HUES48 (cell line): ENCODE results near the gene SLC27A2.
"Not testable (repeated sequence)": the region's sequence is repeated elsewhere in the genome, so short reads cannot be mapped to it uniquely, and the experiment has no call there.

ENCODE experiments used
- H3K27ac ChIP-seq: one replicate; pipeline ENCODE4 v1.7.0; 2013; ENCODE audit warnings: low read depth, low read length, inconsistent platforms
- H3K27me3 ChIP-seq: 2 replicates; pipeline ENCODE4 v1.6.1; 2013; ENCODE audit warnings: mild to moderate bottlenecking, low read length; ENCODE audit not compliant: control insufficient read depth, insufficient read depth
- H3K36me3 ChIP-seq: 2 replicates; pipeline ENCODE4 v1.6.1; 2013; ENCODE audit warnings: low read length; ENCODE audit not compliant: control insufficient read depth, insufficient read depth
- H3K4me1 ChIP-seq: 2 replicates; pipeline ENCODE4 v1.6.1; 2013; ENCODE audit warnings: mild to moderate bottlenecking, low read length; ENCODE audit not compliant: control insufficient read depth, insufficient read depth
- H3K4me3 ChIP-seq: 2 replicates; pipeline ENCODE4 v1.5.1; 2013; ENCODE audit warnings: mild to moderate bottlenecking, low read depth, low read length
- H3K9ac ChIP-seq: 2 replicates; pipeline ENCODE4 v1.6.1; 2013; ENCODE audit warnings: mild to moderate bottlenecking, low read depth, low read length, moderate library complexity
- H3K9me3 ChIP-seq: 2 replicates; pipeline ENCODE4 v1.6.1; 2013; ENCODE audit warnings: low read length; ENCODE audit not compliant: control insufficient read depth, insufficient read depth

SLC27A2 gene

DNA sequence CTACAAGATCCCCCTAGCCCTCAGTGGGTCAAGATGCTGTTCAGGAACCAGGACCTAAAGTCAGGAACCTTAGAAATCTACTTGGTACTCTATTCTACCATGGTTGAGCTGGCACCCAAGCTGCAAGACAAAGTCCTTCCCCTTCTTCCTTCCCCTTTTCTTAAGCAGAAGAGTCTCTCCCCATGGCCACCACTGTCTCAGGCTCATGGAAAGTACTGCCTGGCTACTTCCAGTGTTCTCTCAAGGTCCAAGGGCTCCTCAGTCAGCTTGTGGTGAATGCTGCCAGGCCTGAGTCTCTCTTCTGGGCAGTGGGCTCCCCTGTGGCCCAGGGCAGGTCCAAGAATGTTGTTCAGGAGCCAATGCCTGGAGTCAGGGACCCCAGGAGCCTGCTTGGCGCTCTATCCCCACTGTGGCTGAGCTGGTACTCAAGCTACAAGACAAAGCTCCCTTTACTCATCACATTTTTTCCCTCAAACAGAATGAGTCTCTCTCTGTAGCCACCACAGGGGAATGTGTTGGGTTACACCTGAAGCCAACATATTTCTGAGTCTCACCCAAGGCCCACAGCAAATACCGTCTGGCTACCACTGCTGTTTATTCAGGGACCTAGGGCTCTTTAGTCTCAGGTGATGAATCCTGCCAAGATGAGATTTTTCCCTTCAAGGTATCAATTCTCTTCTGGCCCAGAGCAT lies 18.1 kb upstream of the SLC27A2 start:
- no peaks in the 10 kb centered on the region for H3K36me3 ChIP-seq
- H3K4me3 ChIP-seq, result no peak overlapping the region
- no peaks in the 10 kb centered on the region for H3K27me3 ChIP-seq
- H3K9me3 ChIP-seq, result no peaks in the 10 kb centered on the region
- H3K4me1 ChIP-seq, result no peaks in the 10 kb centered on the region
- no peak overlapping the region for H3K9ac ChIP-seq
- no peak overlapping the region for H3K27ac ChIP-seq

DNA sequence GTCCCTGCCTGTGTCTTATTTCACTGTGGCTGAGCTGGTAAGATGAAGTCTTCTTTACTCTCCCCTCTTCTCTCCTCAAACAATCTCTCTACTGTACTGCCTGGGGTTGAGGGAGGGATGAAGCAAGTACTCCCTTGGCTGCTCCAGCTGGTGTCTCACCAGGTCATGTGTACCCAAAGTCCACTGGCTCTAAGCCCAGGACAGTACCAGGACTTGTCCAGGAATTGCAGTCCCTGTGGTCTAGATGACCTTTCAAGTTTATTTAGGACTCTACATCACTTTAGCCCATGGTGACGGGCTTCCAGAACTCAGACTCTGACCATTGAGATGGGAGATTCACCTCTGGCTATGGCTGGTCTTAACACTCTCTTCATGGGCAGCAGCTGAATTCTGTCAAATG lies 17.5 kb upstream of the SLC27A2 start:
- H3K4me3 ChIP-seq, result no peak overlapping the region
- no peaks in the 10 kb centered on the region for H3K9me3 ChIP-seq
- no peak overlapping the region for H3K9ac ChIP-seq
- H3K27me3 ChIP-seq, result no peaks in the 10 kb centered on the region
- H3K4me1 ChIP-seq, result no peaks in the 10 kb centered on the region
- no peaks in the 10 kb centered on the region for H3K36me3 ChIP-seq
- no peak overlapping the region for H3K27ac ChIP-seq

DNA sequence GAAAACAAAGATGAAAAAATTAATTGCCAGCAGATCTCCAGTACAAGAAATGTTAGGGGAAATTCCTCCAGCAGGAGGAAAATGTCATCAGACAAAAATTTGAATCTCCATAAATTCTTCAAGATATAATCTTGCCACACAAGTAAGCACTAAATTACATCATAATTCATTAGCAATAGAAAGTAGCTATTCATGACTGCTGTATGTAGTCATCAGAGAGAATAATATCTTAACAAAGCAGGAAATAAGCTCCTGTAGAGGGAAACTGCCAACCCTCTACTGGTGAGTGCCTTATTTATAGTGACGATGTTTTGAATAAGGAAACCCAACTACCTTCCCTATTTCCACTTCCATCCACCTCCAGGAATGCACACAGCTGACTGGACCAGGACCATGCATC lies 15.8 kb upstream of the SLC27A2 start:
- Histone ChIP-seq H3K9ac (no peak overlapping the region), H3K9me3 (no peaks in the 10 kb centered on the region), H3K4me3 (no peak overlapping the region), H3K27me3 (no peaks in the 10 kb centered on the region), H3K4me1 (no peaks in the 10 kb centered on the region), H3K27ac (no peak overlapping the region), H3K36me3 (no peaks in the 10 kb centered on the region)

DNA sequence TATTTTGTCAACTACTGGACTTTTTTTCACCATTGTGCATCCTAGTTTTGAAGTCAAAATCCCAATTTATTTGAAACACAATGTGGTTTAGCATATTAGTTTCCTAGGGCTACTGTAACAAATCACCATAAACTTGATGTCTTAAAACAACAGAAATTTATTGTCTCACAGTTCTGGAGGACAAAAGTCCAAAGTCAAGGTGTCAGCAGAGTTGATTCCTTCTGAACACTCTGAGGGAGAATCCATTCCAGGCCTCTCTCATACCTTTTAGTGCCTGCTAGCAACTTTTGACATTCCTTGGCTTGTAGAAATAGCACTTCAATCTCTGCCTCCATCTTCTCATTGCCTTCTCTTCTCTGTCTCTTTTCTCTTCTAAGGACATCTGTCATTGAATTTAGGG lies 14.9 kb upstream of the SLC27A2 start:
- Histone ChIP-seq H3K27ac (no peak overlapping the region), H3K36me3 (no peaks in the 10 kb centered on the region), H3K9me3 (no peaks in the 10 kb centered on the region), H3K4me1 (no peaks in the 10 kb centered on the region), H3K27me3 (no peaks in the 10 kb centered on the region), H3K9ac (no peak overlapping the region), H3K4me3 (no peak overlapping the region)

DNA sequence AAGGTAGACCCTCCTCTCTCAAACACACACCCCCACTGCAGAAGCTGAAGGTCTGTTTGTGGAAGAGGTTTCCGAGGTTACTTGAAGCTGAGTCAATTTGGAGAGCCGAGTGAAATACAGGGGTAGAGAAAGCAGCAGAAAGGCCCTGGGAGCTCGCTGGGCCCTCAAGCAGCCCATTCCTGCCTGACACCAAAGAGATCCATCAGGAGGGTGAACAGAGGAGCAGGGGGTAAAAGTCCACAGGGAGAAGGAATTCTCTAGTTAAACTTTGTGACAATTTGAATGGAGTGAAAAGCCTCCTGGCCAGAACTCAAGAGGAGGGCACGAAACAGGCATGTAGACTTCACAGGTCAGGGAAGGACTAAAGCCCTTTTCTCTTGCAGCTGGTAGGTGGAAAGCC lies 13.6 kb upstream of the SLC27A2 start:
- Histone ChIP-seq H3K9ac (no peak overlapping the region), H3K4me1 (no peaks in the 10 kb centered on the region)

DNA sequence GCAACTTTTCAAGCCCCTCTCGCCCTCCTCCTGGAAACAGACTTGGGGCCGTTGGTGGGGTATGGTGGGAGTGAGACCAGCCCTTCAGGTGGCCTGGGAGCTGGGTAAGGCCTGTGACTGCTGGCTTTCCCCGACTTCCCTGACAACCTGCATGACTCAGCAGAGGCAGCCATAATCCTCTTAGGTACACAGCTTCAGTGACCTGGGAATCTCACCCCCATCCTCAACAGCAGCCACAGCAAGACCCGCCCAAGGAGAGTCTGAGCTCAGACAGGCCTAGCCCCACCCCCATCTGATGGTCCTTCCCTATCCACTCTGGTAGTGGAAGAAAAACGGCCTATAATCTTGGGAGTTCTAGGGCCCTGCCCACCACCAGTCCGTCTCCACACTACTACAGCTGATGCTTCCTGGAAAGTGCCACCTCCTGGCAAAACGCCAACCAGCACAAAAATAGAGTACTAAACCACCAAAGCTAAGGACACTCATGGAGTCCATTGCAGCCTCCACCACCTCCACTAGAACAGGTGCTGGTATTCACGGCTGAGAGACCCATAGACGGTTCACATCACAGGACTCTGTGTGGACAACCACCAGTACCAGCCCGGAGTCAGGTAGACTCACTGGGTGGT lies 13.1 kb upstream of the SLC27A2 start:
- Histone ChIP-seq H3K9me3 (no peaks in the 10 kb centered on the region), H3K9ac (no peak overlapping the region), H3K36me3 (no peaks in the 10 kb centered on the region), H3K4me1 (no peaks in the 10 kb centered on the region), H3K27me3 (no peaks in the 10 kb centered on the region), H3K4me3 (no peak overlapping the region), H3K27ac (peak overlapping the region; percentile 45)

More for the DNA sequence above, 13.6 kb upstream of the SLC27A2 start:
- H3K9me3 ChIP-seq, result no peaks in the 10 kb centered on the region
- H3K27ac ChIP-seq, result peak overlapping the region; percentile 45
- H3K4me3 ChIP-seq, result no peak overlapping the region
- no peaks in the 10 kb centered on the region for H3K36me3 ChIP-seq
- no peaks in the 10 kb centered on the region for H3K27me3 ChIP-seq

DNA sequence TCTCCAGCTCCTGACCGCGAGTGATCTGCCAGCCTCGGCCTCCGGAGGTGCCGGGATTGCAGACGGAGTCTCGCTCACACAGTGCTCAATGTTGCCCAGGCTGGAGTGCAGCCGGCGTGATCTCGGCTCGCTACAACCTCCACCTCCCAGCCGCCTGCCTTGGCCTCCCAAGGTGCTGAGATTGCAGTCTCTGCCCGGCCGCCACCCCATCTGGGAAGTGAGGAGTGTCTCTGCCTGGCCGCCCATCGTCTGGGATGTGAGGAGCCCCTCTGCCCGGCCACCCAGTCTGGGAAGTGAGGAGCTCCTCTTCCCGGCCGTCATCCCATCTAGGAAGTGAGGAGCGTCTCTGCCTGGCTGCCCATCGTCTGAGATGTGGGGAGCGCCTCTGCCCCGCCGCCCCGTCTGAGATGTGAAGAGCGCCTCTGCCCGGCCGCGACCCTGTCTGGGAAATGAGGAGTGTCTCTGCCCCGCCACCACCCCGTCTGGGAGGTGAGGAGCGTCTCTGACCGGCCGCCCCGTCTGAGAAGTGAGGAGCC lies 9.6 kb upstream of the SLC27A2 start:
- H3K4me1 ChIP-seq, H3K4me3 ChIP-seq, H3K9ac ChIP-seq, H3K27me3 ChIP-seq, H3K36me3 ChIP-seq, H3K9me3 ChIP-seq, H3K27ac ChIP-seq: not testable (repeated sequence)

DNA sequence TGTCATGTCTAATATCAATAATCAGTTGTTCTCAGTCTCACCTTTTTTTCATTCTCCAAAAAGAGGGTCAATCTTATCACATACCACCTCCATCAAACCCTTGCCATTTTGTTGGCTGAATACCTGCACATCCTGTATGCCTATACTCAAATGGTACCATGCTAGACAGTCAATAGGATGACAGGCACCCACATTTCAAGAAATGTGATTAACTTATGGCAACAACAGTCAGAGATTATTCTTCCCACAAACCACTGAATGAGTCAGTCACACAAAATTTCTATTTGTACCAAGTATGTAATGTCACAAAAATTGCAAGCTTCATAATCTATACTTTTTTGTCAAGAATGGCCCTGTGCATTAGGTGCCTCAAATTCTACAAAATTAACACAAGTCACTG lies 5.1 kb upstream of the SLC27A2 start:
- no peak overlapping the region for H3K9ac ChIP-seq
- H3K9me3 ChIP-seq, result no peaks in the 10 kb centered on the region
- peaks cover 18% of the 10 kb centered on the region for H3K27me3 ChIP-seq
- no peaks in the 10 kb centered on the region for H3K4me1 ChIP-seq
- no peak overlapping the region for H3K4me3 ChIP-seq
- no peaks in the 10 kb centered on the region for H3K36me3 ChIP-seq
- H3K27ac ChIP-seq, result no peak overlapping the region

DNA sequence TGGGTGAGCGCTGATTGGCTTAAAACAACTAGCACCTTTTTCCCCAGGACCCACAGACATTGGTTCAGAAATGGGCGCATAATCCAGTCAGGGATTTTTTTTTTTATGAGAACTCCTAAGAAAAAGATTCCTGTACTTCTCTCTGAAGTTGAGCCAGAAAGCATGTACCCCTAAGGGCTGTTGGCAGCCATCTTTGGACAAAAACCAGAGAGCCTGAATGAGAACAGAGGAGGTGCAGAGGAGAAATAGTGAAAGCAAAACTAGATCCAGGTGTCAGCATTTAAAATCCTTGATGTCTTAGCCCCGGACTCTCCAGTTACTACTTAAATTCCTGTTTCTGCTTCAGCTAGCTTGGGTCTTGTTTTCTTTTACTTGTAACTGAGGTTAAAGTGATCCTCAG lies 1.9 kb upstream of the SLC27A2 start:
- Histone ChIP-seq H3K4me1 (0 out of 2 replicates have a peak, but pooled peaks cover 6% of the 10 kb centered on the region), H3K27ac (no peak overlapping the region), H3K36me3 (no peaks in the 10 kb centered on the region), H3K9me3 (no peaks in the 10 kb centered on the region), H3K27me3 (peaks cover 43% of the 10 kb centered on the region), H3K9ac (no peak overlapping the region), H3K4me3 (no peak overlapping the region)

DNA sequence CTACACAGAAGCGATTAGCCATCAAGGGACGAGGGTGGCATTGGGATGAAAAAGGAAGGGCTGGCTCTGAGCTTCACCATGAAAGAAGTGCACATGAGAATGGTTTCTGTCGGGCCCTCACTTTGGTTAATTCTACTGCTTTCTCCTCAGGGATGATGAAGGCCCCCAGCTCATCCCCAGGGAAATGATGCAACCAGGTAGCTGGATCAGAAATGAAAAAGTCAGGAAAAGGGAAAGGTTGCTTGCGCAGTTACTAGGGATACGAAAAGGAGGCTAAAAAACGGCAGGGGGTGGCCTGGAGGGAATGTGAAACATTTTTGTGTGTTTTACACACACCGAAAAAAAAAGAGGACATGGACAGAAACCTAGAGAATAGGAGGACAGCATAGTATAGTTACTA lies 1.4 kb upstream of the SLC27A2 start:
- Histone ChIP-seq H3K4me3 (no peak overlapping the region), H3K27me3 (peaks cover 43% of the 10 kb centered on the region), H3K27ac (no peak overlapping the region), H3K9me3 (no peaks in the 10 kb centered on the region), H3K36me3 (no peaks in the 10 kb centered on the region), H3K9ac (no peak overlapping the region), H3K4me1 (0 out of 2 replicates have a peak, but pooled peaks cover 6% of the 10 kb centered on the region)

DNA sequence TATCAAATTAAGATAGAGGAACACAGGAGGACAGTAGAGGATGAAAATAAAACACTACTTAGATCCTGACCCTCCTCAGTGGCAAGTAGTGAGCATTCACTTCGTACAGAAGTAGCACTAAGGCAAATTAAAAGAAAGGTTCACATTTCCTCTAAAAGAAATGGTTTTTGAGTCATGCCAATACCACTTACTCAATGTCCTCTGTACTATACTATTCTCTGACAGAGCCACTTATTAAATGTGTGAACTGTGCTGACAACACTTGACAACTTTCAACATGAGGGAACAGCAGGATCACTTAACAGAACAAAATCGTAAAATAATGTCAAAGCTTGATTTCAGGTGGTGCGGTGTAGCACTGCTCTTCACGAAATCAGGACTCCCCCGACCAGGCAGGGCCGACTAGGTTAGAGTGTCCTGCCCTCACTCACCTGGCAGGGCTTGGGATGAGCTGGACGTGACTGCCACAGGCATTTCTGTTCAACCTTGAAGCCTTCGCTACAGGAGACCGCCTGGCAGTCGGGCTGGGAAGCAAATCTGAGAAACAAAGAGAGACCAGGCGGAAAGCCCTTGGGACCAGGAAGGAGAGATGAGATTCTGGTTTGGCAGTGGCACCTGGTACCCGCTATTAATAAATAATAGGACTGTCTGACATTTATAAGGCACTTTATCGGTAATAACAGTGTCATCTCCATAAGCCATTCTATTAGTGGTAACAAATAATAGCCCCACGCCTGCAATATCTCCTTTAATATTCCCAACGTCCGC lies 611 bp upstream of the SLC27A2 start:
- Histone ChIP-seq H3K27ac (no peak overlapping the region), H3K4me3 (peak overlapping the region; percentile 65)

More for the DNA sequence above, 611 bp upstream of the SLC27A2 start:
- Histone ChIP-seq H3K27me3 (peaks cover 43% of the 10 kb centered on the region), H3K9me3 (no peaks in the 10 kb centered on the region), H3K9ac (no peak overlapping the region), H3K36me3 (no peaks in the 10 kb centered on the region), H3K4me1 (0 out of 2 replicates have a peak, but pooled peaks cover 6% of the 10 kb centered on the region)
